NCI-H226 (cell line): ENCODE results near the gene POLG.

Experiments
- DNase-seq: peaks from one replicate; pipeline ENCODE4 v3.0.0-alpha.2; 2015

Gene POLG

DNA sequence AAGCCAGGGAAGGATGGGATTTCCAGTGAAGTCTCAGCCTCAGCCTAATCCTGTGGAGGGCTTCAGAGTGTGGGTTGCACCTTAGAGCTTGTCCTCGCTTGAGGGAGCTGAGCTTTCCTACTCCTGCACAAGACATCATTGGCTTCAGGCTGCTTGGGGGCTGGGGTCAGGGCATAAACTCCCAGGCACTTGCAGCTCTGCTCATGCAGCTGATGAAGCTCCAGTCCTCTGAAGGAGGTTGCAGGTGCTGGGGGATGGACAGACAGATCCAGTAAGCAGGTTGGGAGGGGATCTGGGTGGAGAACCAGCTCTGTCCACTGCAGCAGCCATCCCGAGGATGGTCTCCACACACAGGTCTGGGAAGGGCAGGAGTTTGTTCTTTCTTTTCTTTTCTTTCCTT is 19.4 kb upstream of the POLG start:
- DNase-seq: no peak

DNA sequence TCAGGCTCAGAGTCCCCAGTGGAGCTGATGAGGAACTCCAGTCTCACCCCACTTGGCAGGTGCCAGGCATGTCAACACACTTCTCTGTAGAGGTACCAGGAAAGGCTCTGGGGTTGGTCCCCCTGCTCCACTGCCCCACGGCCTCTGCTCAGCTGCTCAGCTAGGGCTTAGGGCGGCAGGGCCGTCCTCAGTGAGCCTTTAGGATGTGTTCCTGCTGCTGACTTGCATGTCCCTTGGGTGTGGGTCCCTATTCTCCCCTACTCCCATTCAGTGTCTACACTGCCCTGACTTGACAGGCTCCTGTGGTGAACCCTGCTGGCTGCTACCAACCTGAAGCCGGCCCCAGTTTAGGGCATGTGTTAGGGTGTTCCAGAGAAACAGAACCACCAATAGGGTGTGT is 17.9 kb upstream of the POLG start:
- DNase-seq: no peak

- DNase-seq: no peak
Observed at GRCh38 chr15:89349206-89349558, 14.6 kb upstream of the POLG start.

- no peak for DNase-seq
Observed at GRCh38 chr15:89346516-89347231, 12.1 kb upstream of the POLG start.

DNA sequence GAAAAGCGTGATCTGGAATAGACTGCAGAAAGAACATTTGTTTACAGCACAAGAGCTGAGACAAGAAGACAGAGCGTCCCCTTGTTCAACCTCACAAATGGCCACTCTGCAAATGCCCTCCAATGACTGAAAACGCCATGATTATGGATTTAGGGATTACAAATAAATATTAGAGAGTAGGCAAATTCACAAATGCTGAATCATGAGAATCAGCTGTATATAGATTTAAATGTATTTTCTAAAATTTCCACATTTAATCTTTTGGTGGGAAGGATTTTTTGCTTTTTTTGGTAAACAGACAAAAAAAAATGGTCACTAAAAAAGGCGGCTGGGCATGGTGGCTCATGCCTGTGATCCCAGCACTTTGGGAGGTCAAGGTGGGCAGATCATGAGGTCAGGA is 10.6 kb upstream of the POLG start:
- no peak for DNase-seq

GRCh38 chr15:89342840-89343239 is 8.2 kb upstream of the POLG start:
- DNase-seq: no peak

DNA sequence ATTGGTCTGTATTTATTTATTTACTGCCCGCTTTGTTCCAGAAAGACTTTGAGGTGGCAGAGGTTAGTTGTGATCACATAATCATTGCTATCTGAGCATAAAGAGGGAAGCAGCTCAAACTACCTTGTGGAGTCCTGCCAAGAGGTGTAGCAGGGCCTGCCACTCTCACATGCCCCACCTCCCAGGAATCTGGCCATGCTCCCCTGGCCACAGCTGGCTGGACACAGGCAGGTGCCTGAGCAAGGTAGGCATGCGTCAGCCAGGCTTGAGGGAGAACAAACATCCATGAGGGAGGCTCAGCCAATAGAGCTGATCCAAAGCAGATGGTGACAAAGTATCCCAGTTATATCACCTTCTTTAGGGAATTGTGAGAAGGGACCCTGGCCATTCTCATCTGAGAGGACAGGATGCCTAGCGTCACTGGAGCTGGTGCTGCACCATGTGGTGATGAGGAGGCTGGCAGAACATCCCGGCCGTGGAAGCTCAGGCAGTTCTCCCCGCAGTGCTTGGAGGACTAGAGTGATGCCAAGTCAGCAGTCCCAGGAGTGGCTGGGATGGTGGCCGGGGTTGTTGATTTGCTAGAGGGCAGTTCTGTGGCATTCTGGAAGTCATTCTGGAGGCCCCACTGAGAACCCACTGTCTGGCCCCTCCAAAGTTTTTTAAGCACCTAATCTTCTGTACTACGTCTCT is 6.8 kb upstream of the POLG start:
- DNase-seq: no peak

GRCh38 chr15:89340573-89340972 is 5.9 kb upstream of the POLG start:
- DNase-seq: no peak

DNA sequence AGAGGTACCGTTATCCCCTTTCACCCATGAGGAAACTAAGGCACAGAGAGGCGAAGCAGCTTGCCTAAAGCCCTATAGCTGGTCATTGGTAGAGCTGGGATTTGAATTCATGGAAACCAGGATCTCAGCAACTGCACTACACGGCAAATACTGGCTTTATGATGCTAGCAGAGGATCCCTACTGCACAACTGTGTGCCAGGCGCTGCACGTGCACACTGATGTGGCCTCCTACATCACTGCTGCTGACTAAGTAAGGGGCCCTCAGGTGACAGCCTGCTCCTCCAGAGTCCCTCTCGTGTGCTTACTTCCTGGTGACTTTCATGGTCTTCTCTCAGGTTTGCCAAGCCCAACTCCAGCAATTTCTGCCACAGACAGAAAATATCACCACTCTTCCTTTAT is 3.4 kb upstream of the POLG start:
- DNase-seq: no peak

GRCh38 chr15:89335298-89336041 is 846 bp upstream of the POLG start:
- no peak for DNase-seq

- no peak for DNase-seq
Observed at GRCh38 chr15:89333959-89334509, 590 bp downstream of the POLG start.

- DNase-seq: no peak
Observed at GRCh38 chr15:89333011-89333860, 1.4 kb downstream of the POLG start.

DNA sequence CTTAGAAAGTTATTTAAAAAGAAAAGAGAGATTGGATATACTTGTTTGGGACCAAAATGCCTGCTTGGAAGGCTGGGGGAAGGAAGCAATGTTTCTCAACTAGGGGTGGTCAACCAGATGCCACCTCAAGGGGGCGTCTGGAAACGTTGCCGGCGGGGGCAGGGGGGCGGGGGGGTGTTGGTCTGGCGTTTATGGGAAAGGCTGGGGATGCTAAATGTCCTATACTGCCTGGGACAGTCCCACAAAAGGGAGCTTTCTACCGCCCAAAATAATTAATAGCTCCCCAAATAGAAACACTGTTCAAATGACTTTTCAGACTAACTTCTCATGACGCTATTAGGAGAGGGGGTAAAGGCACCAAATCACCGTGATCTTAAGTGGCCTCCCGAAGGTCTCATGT is 2.2 kb downstream of the POLG start:
- no peak for DNase-seq

DNA sequence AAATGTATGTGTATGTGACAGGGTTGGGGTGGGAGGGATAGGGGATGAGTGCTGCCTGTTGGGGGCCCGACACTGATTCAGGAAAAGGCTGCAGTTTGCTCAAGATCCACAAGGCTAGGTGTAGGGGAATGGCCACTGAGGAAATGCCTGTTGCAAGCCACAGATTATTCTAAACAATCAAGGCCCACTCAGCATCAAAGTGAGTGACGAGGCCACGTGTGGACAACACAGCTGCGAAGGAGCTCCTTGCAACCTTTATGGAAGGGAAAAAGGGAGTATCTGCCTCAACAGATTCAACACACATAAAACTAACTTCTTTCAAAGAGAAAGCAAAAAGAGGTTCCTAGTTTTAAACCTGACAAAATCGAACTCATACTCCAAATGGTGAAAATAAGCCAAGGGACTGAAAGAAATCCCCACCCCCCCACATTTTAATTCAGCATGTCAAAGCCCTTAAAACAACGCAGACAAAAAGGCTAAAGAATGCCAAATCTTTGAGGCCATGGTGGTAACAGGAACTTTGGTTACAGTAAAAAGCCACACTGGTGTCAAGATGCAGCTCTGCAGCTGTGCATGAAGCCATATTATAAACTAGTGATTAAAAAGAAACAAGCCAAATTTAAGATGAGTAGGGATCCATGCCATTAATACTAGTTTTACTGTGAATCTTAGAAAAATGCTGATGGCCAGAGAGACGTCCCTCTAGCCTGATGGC is 3.6 kb downstream of the POLG start:
- no peak for DNase-seq

DNA sequence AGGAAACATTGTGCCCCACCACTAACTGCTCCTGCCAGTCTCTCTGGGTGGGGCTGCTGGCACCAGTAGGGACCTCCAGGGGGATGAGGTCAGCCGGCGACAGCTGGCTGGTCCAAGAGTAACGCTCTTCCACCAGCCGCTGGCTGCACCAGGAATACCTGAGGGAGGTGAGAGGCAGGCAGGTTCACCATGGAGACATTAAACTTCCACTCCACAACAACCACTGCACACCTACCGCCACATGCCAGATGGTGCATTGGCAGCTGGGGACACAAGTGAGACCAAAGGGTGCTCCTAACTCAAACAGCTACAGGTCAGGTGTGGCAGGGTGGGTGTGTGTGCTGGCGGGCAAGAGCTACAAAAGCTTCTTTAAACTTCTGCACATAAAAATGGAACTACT is 4.5 kb downstream of the POLG start:
- no peak for DNase-seq

GRCh38 chr15:89329329-89330084 is 5.1 kb downstream of the POLG start:
- no peak for DNase-seq

DNA sequence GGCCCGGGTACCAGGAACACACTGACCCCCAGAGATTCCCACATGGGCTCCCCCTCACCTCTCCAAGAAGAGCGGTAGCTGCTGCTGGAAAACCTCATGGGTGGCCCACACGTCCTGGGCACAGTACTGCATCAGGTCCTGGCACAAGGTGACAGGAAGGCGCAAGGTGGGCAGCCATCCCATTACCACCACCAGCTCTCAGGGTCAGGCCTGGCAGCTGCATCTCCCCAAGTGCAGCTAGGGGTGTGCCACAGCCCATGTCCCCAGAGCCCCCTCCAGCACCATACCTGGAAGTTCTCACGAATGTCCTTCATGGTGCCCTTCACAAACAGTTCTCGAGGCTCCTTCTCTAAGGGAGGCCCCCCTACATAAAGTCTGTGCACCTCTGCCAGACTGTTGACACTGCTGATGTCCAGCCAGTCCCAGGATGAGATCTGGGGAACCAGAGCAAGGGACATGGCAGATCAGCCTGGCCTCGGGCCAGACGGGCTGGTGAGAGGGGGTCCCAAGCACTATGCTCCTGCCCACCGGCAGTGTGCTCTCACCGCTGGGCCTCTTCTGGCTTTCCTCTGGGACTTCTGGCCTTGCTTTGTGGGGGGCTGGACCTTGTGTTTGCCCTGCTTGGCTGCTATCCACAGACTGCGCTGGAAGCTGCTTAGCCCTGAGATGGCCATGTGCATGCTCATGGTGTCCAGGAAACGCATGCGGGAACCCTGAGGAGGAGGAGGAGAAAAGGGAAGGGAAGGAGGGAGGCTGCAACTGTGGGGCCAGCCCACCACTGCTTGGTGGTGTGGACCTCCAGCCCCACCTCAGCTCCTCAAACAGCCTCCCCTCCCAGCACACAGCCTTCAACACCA is 6.0 kb downstream of the POLG start:
- no peak for DNase-seq

DNA sequence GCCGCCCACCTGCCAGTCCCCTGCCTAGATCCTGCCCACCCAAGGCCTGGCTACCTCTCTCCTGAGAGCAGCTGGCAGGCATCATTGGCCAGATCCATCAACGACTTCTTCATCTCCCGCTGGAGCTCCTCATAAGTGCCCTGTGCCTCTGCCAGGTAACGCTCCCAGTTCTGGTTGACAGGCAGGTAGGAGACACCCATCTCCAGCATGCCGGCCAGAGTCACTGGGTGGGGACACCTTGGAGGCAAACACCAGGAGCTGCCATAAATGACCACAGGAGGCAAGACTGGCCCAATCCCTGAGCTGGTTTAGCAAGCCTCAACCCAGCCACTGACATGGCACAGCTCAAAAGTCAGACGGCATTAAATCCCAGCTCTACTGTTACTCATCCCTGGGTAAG is 7.5 kb downstream of the POLG start:
- DNase-seq: no peak

DNA sequence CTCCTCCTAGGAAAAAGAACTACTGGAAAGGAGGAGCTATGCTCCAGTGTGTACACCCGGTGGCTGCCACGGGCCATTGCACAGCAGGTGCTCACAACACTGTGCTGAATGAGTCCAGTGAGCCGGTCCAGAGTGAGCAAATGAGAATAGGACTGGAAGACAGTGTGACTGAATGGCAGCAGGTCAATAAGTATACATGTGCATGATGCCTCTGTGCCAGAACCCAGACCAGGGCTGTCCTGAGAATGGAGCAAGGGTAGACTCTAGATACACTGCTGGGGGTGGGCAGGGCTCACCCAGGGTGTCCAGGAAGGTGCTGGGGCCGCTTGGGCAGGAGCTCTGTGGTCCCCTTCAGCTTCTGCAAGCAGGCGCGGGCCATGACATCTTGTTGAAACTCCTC is 8.3 kb downstream of the POLG start:
- no peak for DNase-seq

DNA sequence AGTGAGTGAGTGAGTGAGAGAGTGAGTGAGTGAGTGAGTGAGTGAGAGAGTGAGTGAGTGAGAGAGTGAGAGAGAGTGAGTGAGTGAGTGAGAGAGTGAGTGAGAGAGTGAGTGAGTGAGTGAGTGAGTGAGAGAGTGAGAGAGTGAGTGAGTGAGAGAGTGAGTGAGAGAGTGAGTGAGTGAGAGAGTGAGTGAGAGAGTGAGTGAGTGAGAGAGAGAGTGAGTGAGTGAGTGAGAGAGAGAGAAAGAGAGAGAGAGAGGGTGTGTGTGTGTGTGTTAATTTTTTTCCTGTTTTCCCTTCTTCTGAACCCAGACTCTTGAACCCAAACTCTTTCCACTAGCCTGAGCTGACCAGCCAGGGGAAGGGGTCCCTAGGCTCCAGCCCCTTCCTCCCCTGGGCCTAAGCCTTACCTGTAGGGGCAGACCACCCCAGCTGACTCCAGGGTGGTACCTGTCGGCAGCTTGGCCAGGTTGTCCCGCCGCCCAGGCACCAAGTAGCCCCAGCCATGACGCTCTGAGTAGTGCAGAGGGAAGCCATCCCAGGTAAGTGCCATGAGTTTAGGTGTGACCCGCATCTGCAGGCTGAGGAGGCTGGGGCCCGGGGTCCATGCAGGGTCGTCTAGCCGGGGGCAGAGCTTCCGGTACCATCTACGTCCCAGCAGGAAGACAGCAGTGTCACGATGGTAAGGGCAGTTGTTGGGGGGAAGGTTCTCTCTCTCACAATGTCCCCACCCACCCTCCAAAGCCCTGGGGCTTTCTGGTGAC is 9.4 kb downstream of the POLG start:
- no peak for DNase-seq
